DOHH2 (cell line): ENCODE measurements around the gene CADPS2.

Experiments
- CTCF ChIP-seq: fragments of 200-600 bp; sonication (generic); IDR thresholded peaks from one replicate; pipeline ENCODE4 v1.5.1; 2014; ENCODE audit warnings: antibody characterized with exemption, mild to moderate bottlenecking, low read depth, low read length; ENCODE audit not compliant: poor library complexity, severe bottlenecking
- EZH2phosphoT487 ChIP-seq: fragments of 200-600 bp; sonication (generic); IDR thresholded peaks from 2 replicates; pipeline ENCODE4 v1.6.1; 2017; ENCODE audit warnings: borderline replicate concordance, mild to moderate bottlenecking, antibody characterized with exemption, low read length, moderate library complexity, mixed read lengths

- no peak for TF ChIP-seq CTCF
- no peak for TF ChIP-seq EZH2phosphoT487
Measured at GRCh38 chr7:122768827-122769226, 117.4 kb downstream of the CADPS2 start.
